SIG-M5 (cell line): ENCODE data around the gene ISLR.
"Not testable (repeated sequence)": the region's sequence is repeated elsewhere in the genome, so short reads cannot be mapped to it uniquely, and the experiment has no call there.

Experiments
- DNase-seq: peaks from one replicate; lab custom pipeline; 2025; lab: John Stamatoyannopoulos, UW

The ISLR gene

DNA sequence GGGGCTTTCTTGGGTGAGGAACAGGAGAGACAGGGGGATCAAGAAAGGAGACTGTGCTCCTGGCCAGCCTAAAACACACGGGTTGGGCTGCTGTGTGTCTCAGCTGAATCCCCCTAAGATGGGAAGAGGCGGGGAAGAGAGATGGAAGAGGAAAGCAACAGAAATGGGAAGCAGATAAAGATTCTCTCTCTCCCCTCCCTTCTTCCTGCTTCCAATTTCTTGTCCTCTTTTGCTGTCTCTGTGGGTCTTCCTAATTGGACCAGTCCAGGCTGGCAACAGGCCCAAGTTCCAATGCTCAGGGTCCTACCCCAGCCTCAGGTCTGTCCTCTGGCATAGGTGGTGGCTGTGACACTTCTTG is 36.0 kb upstream of the ISLR start:
- no peak for DNase-seq

DNA sequence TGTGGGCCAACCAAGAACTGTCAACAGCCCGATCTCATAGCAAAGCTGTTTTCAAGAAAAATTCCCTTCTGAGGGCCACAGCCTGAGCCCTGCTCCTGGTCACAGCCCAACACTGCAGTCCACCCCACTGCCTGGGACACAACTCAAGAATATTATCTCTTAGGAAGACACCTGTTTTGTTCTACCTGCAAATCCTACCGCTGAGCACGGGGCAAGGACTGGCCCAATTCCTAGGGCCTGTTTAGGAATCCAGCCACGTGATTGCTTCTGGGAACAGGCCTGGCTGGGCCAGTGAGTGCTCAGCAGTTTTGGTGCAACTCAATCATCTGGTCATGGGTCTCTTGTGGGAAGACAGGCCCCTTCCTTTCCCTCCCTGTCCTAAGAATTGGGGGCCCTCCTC is 34.9 kb upstream of the ISLR start:
- no peak for DNase-seq

DNA sequence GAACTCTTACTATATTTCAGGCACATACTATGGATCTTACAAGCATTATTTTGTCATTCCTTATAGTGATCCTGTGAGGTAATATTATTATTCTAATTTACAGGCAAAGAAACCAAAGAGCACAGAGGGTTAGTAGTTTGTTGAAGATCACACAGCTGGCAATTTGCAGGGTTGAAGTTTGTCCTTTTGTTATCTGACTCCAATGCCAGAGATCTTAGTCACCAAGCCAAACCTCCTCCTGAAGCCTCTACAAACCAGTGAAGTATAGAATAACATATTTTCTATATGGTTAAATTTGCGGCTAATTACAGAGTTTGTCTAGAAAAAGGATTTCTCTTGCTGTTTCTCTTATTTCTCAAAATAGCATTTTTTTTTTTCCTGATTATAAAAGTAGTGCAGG is 31.9 kb upstream of the ISLR start:
- DNase-seq: no peak

DNA sequence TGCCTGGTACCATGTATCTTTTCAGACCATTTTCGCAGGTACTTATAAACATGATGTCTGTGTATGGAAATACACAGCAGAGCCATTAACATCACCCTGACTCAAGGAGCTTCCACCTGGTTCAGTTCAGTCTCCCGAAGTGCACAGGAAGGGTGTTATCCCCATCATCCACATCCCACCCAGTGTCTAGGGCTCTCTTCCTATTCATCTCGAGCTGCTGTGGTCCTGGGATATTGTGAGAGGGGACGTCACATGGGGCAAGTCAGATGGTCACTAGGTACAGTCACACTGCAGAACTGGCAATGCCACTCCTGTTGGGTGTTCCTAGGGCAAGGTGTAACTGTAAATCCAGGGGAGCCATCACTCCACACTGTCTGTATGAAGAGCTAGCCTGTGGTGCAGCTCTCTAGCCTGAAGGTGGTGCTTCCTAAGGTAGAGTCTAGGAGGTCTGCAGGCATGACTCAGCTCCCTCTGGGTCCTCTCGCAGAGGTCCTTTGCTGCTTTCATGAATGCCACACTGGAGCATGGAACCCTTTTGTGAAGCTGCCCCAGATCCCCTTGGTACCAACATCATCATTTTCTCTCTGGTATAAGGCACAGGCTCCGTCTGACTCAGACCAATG is 29.2 kb upstream of the ISLR start:
- DNase-seq: no peak

DNA sequence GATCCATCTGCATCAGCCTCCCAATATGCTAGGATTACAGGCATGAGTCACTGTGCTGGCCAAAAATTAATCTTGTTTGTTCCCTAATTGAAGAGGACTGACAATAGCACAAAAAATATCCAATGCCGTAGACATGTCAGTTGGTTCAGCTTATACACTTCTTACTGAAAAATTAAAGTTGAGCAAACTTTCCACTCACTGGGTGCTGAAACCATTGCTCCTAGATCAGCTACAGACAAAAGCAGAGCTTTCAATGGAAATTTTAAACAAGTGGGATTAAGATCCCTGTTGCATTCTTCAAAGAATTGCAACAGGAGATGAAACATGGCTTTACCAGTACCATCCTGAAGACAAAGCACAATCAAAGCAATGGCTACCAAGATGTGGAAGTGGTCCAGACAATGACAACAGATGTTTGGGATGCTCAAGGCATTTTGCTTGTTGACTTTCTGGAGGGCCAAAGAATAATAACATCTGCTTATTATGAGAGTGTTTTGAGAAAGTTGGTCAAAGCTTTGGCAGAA is 27.2 kb upstream of the ISLR start:
- no peak for DNase-seq

DNA sequence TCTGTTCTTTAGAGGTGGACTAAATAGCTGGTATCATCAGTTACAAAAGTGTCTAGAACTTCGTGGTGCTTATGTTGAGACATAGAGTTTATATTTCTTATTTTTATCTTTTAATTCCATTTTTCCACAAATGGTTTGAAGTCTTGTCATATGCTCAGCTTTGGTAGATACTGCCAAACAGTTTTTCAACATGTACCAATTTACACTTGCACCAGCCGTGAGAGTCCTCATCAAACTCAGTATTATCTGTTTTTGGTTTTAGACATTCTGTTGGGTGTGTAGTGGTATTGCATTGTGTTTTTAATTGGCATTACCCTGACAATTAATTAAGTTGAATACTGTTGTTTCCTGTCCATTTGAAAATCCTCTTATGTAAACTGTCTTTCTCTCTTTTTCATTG is 26.5 kb upstream of the ISLR start:
- no peak for DNase-seq

DNA sequence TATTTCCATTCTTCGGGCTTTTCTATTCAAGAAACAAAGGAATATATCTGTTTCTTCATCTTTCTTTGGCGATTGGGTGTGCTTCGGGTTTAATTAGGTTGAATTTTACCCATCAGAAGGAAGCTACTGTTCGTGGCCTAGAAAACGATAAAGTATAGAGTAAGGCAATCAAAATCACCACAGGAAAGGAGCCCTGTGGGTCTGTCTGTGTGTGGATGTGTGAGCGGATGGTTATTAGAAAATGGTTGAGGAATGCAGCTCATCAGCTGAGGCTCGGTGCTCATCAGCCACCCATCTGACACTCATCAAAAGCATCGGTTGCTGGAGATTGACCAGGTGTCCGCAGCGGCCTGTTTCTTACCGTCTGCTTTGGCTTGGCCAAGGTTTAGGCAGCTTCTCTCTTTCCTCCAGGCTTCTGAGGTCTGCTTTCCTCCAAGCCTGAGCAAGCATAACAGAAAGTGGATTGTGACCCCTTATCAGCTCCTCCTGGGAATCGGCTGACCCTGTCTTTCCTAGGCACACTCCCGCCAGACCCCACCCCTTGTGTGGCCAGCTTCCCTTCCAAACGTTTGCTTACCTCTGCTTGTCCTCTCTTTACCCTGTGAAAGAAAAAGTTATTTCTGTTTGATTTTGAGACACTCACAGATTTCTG is 17.6 kb upstream of the ISLR start:
- no peak for DNase-seq

DNA sequence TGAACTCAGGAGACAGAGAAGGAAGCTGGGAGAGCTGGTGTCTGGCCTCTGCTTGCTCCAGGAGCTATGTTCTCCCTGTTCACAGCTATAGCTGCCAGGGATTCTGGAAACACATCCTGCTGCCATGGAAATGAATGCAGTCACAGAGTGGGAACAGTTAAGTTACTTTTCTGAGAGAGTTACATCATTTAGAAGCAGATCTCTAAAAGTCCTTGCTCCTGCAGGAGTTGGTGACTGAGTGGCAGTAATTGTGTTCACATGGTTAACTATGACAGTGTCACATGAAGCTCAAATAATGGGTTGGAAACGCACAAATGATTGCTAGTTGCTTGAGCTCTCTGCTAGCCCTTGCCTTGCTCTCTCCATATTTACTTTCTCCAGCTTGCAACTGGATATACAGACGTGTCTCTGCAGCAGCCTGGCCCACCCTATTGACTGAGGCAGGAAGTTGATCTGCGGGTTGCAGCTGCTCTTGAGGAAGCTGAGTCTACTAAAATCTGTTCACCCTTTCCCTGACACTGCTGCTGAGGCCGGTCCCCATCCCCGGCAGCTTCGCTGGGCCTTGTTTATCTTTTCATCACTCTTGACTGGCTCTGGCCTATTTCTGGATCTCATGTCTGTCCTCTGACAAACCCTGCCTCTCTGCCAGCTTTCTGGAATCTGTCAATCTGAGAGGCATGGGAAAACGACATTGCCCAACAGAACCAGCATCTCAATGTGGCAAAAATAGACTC is 16.7 kb upstream of the ISLR start:
- DNase-seq: no peak

DNA sequence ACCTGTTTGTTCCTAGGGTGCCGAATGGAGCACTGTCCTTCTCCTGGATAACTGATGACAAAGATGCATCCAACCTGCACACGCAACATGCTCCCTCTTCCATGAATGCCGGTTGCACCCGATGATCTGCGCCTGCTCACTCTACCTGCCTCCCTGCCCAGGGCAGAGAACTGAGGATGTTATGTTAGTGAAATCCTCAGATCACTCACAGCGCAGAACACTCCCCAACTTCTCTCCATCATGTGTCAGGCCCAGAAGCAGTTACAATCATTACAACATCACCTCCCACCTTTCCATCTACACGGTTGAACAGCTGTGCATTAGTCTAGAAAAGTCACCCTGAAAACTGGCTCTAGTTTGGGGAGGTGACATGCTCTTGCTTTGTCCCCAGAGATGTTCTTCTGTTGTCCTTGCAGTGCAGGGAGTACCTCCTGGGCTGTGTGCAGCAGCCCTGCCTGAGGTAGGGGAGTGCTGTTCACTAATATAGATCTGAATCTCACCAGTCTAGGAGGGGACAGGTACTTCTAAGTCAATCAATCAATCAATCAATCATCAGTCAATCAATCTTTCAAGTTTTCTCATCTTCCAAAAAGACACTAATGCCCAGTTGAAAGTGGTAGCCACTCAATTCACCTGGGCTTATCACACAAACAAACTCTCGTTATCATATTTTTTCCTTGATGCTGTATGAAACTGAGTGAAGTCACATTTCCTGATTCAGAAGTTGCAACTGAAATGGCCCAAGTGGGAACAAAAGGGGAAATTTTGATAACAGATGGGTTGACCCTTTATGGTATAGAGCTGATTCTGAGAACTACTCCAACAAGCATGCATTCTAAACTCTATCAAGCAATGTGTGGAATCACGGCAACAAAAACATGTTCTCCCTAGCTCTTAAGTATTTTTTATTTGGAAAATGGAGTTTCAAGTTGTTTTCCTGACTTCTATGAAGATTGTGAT is 15.4 kb upstream of the ISLR start:
- no peak for DNase-seq

DNA sequence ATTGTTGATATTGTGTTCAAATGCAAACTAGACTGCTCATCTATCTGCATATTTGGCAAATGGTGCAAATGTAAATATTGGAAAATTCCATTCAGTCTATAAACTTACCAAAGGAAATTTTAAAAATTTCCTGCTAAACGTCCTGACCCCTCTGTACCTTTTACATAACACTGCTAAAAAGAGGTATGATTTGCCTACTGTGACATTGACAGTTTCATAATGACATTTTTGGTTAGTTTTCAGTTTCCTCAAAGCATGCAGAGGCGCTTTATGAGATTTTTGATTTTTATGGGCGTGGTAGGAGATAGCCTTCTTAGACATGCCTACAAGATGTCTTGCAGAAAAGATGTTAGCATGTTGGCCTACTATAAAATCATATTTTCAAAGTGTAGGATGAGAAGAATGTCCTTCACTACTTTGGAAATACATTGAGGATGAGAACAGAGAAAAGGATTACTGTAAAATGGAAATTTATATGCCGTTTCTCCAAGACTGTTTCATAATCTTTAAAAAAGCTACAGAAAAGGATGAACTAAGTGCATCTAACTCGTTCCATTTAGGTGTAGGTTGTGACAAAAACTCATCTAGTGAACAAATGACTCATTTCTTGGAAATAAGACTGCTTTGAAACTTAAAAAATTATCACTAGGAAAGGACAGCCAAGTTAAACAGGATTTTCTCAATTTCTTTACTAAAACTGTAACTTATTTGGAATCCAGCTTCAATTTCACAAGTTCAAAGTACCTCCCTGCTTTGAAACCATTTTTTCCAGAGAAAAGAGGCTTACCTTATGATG is 14.5 kb upstream of the ISLR start:
- DNase-seq: no peak

DNA sequence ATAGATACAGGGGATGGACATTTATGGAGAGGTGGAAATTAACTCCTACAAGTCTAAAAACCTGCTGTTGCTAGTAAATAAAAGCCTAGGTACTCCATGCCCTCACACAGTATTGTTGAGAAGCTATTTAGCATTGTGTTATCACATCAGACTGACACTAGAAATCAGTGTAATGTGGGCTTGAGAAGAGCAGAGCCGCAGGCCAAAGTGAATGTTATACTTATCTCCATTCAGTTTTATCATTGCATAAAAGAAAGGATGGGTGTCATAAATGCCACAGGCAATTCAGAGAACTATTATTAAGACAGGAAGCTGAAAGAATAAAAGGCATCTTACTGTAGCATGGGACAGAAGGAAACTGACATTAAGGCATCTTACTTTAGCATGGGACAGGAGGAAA is 13.7 kb upstream of the ISLR start:
- no peak for DNase-seq

DNA sequence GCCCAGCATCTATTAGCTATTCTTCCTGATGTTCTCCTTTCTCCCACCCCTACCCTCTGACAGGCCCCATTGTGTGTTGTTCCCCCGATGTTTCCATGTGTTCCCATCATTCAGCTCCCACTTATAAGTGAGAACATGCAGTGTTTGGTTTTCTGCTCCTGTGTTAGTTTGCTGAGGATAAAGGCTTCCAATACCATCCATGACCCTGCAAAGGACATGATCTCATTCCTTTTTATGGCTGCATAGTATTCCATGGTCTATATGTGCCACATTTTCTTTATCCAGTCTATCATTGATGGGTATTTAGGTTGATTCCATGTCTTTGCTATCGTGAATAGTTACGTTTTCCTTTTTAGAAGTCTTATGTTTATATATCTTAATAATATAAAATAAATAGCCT is 13.1 kb upstream of the ISLR start:
- DNase-seq: not testable (repeated sequence)

DNA sequence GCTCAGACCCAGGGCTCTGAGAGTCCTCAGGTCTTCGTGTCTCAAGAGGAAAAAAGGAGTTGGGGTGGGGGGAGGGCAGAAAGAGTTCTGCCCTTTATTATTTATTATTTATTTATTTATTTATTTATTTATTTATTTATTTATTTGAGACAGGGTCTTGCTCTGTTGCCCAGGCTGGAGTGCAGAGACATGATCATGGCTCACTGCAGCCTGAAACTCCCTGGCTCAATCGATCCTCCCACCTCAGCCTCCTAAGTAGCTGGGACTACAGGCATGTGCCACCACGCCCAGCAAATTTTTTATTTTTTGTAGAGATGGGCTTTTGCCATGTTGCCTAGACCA is 11.3 kb upstream of the ISLR start:
- not testable (repeated sequence) for DNase-seq

DNA sequence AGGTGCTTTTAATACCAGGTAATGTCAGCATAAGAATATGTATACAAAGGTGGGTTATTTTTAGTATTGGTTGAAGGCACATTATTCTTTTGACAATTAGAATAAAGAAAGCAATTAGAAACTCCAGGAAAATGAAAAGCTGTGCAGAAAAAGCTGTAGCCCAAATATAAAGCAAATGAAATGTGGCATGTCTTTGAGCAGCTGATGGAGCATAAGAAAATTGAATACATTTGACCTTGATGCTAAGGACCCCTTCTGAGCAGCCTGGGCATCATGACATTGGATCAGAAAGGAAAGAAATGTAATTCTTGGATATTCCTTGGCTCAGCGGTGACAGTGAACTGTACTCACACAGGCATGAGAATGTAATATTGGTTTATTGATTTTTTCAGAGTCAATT is 8.0 kb upstream of the ISLR start:
- DNase-seq: no peak

DNA sequence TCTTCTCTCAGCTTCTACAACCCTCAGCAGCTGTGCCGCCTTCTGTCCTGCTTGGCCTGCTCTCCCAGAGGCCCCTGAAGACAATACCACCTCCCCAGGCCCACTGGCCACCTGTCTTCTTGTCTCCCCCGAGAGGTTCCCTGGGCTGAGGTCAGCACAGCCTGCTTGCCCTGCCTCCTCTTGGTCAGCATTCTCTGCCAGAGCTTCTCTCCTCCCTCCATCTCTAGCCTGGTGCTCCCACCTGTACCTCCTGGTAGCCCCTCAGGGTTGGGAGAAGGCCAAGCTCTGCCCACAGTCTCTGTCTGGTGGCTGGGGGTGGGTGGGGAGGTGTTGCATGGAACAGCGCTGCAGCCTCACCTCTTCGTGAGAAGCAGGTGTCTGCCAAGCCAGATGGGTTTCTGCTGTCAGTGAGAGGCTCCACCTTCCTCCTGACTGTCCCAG is 5.6 kb upstream of the ISLR start:
- DNase-seq: no peak

DNA sequence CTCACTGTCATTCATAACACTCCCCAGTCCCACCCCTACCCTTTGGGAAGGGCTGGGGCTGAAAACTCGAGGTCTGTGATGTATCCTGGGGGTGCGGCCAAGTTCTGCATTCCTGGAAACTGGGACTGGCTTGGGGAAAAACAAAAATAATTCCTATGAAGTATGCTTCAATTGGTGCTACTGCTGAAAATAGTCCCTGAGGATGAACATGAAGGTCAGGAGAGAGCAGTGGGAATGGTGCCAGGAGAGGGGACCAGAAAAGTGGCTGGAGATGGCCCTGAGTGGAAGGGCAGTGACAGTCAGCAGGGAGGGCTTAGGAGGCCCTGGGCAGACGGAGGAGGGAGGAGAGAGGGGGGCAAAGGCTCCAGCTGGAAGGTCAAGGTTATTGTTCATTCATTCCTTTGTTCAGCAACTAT is 4.8 kb upstream of the ISLR start:
- DNase-seq: no peak

DNA sequence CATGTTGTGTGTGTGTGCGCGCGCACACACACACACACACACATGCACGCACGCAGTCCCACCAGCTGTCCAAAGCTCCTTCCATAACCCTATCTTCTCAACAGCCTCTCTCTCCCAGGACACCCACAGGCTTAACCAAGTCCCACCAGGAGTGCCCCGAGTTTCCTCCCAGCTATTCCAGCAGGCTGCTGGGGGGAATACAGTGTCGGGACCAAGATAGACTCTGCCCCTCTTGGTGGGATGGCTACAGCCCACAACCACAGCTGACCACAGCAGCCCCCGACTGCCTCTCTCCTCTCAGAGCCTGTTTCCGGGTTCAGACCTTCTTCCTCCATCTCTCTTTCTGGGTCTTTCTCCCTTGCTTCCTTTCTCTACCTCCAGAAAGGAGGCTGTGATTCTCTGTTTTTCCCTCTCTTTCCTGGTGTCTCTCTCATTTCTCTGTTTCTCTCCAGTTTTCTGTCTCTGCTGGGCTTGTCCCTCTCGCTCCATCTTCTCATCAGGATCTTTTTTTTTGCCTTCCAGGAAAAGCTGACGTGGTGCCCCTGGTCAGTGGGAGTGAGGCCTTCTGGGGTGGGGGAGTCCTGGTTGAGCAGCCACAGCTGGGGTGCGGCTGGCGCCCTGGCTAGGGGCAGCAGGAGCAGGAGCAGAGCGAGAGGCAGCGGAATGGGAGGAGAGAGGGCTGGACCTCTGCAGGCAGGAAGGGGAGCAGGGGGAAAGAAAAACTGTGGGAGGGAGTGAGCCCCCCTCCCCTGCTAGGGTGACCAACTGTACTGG is 3.3 kb upstream of the ISLR start:
- DNase-seq: no peak

DNA sequence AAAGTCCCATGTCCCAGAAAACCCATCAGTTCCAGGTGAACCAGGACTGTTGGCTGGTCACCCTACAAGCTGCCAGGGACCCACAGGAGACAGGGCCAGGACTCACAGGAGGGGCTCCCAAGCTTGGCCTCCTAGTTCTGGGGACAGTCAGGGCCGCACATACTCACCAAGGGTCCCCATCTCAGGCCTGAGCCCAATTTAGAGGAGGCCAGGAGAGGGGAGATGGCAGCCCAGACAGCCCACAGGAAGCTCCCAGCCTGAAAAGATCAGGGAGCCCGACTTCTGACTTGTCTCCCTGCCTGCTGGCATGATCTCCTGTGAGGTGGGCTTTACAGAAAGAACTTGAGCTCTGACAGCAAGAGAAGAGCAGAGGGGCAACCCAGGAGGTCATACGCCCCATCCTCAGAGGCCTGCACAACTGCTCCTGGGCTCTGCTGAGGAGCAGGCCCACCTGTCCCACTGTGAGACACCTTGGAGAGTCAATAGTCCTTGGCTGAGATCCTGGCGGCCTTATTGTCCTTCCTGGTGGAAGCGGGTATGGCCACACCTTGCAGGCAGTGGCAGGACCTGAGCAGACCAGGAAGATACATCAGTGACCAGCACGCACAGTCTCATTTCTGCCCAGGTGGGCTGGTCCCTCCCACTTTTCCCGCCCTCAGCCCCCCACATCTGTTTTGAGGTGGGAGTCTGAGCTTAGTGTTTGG is 2.5 kb upstream of the ISLR start:
- no peak for DNase-seq

DNA sequence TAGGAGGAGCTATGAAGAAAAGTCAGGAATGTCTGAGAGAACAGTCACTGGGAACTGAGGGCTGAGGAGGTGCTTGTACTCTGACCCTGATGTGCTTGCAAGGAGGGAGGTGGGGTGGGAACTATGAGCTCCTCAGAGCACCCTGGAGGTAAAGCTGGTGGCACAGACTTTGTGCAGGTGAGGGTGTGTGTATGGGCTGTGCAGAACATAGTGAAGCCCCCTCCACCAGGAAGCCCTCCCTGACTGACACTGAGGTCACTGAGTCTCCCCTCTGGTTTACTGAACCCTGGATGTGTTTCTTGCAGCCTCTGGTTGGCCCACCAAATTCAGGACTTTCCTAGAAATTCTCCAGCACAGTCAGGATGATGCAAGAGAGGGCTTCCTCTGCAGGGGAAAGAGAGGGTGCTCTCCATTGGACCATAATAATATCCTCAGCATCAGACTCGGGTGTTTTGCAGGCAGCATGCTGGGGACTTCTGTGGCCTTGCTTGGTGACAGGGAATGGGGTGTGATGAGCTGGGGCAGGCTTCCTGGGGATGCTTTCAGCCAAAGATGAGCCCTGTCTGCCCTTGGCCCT is 1.5 kb upstream of the ISLR start:
- no peak for DNase-seq
